Measurements from ENCODE around the gene SLC13A4.

- TF ChIP-seq CTCF (IDR thresholded peaks at IDR 0.05): no peak
- TF ChIP-seq EP300 (IDR thresholded peaks at IDR 0.05): no peak
- no peak for TF ChIP-seq POLR2A (IDR thresholded peaks at IDR 0.05; ENCODE audit: low read depth)
- no peak for TF ChIP-seq POLR2AphosphoS5 (IDR thresholded peaks at IDR 0.05)
Measured at GRCh38 chr7:135717693-135718092, 10.3 kb downstream of the SLC13A4 start.

Data from esophagus muscularis mucosa (tissue), 4 donors.